Fibroblast of pulmonary artery (primary cell): ENCODE measurements around the gene SERPINB11.

Experiments used
- DNase-seq: peaks from one replicate; pipeline ENCODE4 v3.0.0-alpha.2; 2010; ENCODE audit warnings: low read depth
- H3K4me3 ChIP-seq: replicated peaks from 2 replicates; pipeline ENCODE4 v1.5.1; 2011; ENCODE audit warnings: low read depth, mild to moderate bottlenecking, control low read depth, low read length, moderate library complexity
- CTCF ChIP-seq: IDR thresholded peaks from 2 replicates; pipeline ENCODE4 v1.5.1; 2011; ENCODE audit warnings: mild to moderate bottlenecking, control low read depth, low read length, inconsistent platforms; ENCODE audit errors: missing control alignments

SERPINB11 gene

DNA sequence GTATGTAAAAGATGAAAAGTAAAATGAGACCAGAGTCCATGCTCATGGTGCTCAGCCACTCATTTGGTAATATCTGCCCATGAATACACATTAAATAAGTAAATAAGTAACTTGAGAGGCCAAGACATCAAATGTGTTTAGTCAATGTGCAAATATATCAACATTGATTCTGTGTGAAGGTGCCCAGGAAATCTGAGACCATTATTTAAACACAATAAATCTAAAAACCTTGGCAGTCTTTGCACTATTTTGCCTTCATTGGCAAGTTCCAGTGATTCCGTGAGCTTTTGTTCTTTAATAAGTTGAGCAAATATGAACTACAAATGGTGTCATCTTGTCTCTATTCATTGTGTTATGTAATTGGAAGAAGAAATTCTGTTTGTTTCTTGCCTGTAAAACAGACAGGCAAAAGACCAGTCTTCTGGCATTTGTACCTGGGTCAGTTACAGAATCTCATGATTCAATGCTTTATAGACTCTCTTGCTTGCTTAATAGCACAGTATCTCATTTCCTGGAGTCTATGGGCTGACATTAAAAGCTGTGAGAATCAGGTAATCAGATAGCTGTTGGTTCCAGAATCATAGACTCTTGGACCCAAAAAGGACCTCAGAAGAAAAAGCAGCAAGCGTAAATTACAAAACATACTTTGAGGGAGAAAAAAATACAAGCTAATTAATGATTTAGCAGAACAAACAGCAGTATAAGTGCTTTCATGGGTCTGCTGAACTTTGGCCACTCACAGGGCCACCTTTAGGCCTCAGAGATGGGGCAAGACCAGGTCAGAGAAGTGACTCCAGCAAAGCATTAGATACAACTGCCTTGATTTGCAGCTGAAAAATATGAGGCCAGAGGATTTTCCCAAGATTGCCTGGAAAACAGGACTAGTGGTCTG, 21.1 kb upstream of the SERPINB11 start:
- no peak overlapping the region for H3K4me3 ChIP-seq
- no peak for DNase-seq
- no peak for TF ChIP-seq CTCF

DNA sequence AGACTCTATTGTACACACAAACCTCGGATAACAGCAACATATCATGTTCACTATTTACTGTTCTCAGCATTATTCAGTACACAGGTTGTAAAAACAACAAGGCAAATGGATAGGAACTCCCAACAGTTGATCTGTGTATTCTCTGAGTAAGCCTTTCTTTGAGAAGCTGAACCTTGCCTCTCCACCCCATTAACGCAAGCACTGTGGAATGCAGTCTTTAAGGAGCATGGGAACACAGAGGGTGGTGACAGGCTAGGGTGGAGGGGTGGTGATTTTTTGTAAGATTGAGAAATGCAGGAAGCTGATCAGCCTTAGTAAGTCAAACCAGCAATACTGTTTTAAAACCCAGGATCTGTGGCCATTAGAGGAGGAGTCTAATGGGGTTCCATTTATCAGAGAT, 19.6 kb upstream of the SERPINB11 start:
- TF ChIP-seq CTCF, result no peak
- peak; percentile 68 for DNase-seq
- no peak overlapping the region for H3K4me3 ChIP-seq

DNA sequence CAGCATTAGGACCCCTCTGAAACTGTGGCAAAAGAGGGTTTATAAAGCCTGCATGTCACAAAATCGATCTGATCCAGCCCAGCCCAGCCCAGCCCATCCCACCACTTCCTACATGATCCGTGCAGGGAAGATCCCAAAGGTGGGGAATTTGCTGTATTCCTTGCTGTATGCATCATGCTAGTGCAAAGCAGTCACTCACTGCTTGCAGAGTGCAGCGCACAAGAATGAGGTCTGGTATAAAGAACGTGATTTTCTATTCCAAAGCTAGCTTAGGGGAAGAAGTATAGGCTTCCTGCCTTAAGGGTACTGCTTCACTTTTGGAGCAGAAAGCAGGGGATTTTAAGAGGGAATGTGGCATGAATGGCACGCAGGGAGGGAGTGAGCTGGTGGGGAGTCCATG, 18.9 kb upstream of the SERPINB11 start:
- no peak overlapping the region for H3K4me3 ChIP-seq
- DNase-seq, result no peak
- no peak for TF ChIP-seq CTCF

DNA sequence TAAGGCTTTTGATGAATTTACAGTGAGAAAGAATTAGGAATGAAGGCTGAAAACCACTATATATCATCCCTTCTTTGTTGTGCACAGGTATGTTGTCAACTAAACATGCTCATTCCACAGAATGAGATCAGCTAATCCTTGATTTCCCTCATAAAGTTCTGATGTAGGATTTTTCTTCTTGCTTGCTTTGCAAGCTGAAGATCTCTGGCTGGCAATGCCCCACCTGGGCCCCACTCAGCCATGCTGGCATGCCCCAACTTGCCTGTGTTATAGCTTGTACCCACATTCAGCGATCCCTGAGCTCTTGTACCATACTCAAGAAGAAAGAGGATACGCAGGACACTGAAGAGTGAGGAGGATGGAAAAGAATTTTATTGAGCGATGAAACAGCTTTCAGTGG, 18.0 kb upstream of the SERPINB11 start:
- H3K4me3 ChIP-seq, result no peak overlapping the region
- TF ChIP-seq CTCF, result no peak
- no peak for DNase-seq

DNA sequence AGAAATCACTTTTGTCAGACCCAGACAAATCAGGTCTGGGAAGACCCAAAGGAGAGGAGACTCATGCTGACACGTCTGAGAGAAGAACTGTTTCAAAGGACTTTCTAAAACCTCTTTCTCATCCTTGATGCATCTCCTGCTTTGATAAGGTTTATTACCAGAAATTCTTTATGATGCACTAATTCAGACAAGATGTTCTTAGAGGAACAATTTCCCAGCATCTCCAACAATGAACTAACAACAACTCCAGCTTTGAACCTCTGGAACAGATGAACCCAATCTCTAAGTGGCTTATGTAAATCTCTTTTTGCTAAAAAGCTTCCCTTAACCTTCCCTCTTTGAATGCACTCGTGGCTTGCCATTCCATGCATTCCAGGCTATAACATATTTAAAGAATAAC, 15.9 kb upstream of the SERPINB11 start:
- TF ChIP-seq CTCF, result no peak
- no peak for DNase-seq
- no peak overlapping the region for H3K4me3 ChIP-seq

DNA sequence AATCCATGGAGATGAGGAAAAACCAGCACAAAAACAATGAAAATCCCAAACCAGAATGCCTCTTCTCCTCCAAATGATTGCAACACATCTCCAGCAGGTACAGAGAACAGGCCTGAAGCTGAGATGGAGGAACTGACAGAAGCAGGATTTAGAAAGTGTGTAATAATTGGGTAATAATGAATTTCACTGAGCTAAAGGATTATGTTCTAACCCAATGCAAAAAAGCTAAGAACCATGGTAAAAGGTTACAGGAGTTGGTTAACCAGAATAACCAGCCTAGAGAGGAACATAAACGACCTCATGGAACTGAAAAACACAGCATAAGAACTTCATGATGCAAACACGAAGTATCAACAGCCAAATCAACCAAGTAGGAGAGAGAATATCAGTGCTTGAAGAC, 13.7 kb upstream of the SERPINB11 start:
- no peak for TF ChIP-seq CTCF
- DNase-seq, result no peak
- H3K4me3 ChIP-seq, result no peak overlapping the region
